GM21360 (cell line): ENCODE results near the gene CDHR5.

ENCODE experiments used
- ATAC-seq: cut with Tn5 transposase; IDR thresholded peaks from one replicate; pipeline ENCODE4 v1.9.1; 2021; ENCODE audit warnings: mild to moderate bottlenecking, moderate library complexity; ENCODE audit not compliant: unreplicated experiment

Gene CDHR5

GRCh38 chr11:623349-623869 is 1.3 kb downstream of the CDHR5 start:
- no peak for ATAC-seq

DNA sequence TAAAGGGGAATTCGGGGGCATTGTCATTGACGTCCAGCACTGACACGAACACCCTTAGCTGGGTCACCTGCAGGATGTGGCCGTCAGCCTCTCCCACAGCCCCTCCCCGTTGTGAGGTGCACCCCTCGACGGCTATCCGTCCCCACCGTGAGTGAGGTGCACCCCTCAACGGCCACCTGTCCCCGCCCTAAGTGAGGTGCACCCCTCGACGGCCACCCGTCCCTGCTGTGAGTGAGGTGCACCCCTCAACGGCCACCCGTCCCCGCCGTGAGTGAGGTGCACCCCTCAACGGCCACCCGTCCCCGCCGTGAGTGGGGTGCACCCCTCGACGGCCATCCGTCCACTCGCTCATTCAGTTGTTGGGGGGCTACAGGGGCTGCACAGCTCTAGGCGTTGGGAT is 2.9 kb downstream of the CDHR5 start:
- no peak for ATAC-seq

- ATAC-seq = no peak
These were observed 3.6 kb downstream of the CDHR5 start for GRCh38 chr11:620935-621814.

- no peak for ATAC-seq
These were observed 4.6 kb downstream of the CDHR5 start for GRCh38 chr11:620201-620600.

- no peak for ATAC-seq
These were observed 5.1 kb downstream of the CDHR5 start for GRCh38 chr11:619628-620050.

GRCh38 chr11:618856-619627 is 5.7 kb downstream of the CDHR5 start:
- no peak for ATAC-seq

DNA sequence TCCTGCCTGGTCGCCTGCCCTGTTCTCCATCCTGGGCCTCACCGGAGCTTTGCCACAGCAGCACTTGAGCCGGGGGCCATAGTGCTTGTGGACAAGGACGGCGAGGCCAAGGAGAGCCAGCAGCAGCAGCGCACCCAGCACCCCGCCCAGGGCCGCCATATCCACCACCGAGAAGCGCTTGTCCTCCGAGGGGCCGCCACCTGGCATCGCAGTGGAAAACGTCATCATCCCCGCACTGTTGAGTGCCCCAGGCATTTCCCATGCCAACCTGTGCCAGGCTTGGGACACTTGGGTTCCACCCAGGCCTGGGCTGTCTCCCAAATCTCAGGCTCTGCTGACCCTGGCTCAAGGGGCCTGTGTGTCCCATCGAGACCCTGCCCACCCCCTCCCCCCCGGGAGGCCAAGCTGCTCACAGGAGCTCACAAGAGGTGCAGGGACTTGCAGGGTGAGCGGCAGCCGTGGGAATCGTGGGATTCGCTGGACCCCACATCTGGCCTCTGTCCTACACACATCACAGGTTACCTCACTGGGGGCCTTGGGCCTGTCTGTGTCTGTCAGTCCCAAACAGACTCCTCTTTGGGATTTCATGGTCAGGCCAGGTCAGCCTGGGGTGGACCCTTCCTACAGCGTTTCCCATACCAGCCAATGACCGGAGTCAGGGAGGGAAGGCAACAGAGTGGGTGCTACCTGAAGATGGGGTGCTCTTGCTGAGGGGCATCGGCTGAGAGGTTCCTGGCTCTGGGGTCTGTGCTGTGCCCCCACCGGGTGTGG is 6.7 kb downstream of the CDHR5 start:
- no peak for ATAC-seq

DNA sequence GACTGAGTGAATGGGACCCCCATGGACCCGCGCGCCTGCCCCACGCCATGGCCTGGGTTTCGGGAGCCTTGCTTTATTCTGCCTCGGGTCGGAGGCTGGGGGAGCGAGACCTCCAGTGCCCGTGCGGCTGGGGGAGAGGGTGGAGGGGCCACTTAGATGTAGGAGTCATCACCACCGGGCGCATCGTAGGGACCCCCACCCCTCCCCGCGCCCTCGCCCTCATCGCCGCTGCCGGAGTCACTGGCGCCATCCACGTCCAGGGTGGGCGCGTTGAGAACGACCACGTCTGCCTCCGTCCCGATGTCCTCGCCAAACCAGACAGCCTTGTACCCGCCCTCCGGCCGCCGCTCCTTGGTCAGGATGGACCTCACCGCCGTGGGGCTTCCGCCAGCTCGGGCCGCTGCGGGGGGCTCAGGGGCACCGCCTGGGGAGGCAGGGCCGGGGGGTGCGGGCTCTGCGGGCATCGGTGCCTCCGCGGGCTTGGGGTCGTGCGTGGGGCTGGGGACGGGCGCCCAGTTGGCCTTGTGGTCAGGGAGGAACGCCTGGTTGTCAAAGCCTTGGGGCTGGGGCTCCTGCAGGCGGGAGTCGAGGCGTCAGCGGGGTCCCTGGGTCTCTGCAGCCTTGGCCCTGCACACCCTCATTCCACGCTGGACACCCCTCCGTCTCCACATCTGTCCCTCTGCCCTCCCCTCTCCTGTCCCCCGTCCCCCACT is 7.4 kb downstream of the CDHR5 start:
- no peak for ATAC-seq

GRCh38 chr11:616320-617198 is 8.2 kb downstream of the CDHR5 start:
- no peak for ATAC-seq

GRCh38 chr11:615504-616319 is 9.0 kb downstream of the CDHR5 start, which contains the start of gene IRF7:
Gene IRF7 (minus strand): TSS chr11:615950. CDS start chr11:615364, 586 bp downstream.
- peak; percentile 70 for ATAC-seq

DNA sequence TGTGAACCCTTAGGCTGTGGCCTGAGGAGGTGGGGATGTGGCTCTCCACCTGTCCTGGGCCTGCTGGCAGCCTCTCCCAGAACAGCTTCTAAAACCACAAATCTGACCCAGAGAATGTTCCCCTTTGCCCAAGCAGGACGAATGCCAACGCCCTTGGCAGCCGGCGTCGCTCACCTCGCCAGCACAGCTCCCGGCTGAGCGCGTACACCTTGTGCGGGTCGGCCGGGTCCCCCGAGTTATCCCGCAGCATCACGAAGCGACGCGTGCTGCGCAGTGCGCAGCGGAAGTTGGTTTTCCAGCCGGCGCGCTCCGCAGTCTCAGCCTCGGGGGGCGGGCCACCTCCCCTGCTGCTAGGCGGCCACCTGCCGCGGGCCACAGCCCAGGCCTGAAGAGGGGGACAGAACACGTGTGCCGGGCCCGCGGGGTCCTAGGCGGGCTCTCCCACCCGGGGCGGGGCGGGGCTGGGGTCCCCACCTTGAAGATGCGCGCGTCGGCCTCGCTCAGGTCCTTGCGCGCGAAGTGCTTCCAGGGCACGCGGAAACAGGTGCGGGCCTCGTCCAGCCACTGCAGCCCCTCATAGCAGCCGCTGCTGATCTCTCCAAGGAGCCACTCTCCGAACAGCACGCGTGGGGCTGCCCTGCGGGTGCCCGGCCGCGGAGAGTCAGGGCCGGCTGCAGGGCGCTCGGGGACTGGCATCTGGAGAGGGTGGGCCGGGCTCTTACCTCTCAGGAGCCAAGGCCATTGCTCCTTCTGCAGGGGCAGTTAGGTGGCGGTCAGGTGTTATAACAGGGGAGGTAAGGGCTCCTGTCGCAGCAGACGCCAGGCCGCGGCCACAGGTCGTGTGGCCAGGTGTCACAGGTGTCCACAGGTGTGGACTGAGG is 9.9 kb downstream of the CDHR5 start:
- no peak for ATAC-seq

DNA sequence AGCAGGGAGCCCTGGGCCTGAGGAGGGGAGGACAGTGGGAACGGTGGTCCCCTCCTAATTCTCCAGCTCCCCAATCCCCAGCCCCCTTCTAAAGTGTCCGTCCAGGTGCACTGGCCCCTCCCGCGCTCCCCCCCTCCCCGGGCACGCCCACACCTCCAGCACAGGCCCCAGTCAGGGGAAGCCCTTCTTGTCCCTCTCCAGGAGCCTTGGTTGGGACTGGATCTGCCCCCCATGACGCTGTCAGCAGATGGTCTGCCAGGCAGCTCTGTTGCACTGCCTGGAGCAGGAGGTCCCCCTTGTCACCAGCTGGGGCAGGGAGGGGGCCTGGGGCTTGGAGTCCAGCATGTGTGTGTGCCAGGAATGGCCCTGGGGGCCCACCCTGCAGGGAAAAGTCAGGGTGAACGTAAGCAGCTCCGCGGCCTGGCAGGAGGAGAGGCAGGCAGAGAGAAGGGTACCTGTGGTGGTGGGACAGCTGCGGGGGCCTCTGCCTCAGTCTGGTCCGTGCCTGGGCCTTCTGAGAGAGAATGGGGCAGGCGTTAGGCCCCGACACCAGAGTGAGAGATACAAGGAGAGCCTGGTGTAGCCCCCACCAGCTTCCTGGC is 10.6 kb downstream of the CDHR5 start:
- no peak for ATAC-seq

GRCh38 chr11:613369-613968 is 11.3 kb downstream of the CDHR5 start:
- ATAC-seq = no peak

GRCh38 chr11:612961-613300 is 11.8 kb downstream of the CDHR5 start:
- no peak for ATAC-seq

DNA sequence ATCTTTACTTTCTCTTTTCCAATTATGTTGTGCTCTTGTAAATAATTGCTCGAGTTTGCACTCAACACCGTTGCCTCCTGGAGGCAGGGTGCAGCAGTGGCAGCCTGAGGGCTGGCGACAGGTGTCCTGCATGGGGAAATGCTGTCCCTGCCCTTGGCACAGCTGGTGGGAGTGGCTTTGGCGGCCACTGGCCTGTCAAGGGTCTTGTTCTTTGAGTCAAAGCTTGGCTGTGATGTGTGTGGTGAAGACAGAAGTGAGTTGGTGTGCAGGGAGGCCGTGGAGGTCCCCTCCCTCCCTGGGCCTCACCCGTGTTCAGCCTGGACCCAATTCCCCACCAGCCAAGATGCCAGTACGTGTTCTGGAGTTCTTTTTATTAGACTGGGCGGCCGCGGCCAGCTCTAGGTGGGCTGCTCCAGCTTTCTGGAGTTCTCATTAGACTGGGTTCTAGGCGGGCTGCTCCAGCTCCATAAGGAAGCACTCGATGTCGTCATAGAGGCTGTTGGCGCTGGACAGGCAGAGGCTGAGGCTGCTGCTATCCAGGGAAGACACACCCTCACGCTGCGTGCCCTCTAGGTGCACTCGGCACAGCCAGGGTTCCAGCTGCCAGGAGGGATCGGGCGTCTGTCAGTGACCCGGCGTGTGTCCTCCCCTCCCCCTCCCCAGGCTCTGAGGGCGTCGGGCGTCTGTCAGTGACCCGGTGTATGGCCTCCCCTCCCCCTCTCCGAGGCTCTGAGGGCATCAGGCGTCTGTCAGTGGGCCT is 12.4 kb downstream of the CDHR5 start:
- ATAC-seq = no peak
